Activated T-cell treated with anti-CD3 and anti-CD28 coated beads for 4 hours (primary cell): ENCODE results near the gene PRPF8.
A peak's percentile ranks its signal among the peaks of the same experiment; 100 is the strongest.
"Not testable (repeated sequence)": the region's sequence is repeated elsewhere in the genome, so short reads cannot be mapped to it uniquely, and the experiment has no call there.

ENCODE experiments used
- DNase-seq: peaks from one replicate; pipeline ENCODE4 v3.0.0-alpha.2; 2020

PRPF8 gene

GRCh38 chr17:1684378-1685189 is at the start of gene PRPF8:
Gene PRPF8, minus strand, starts transcription at chr17:1684867. Its CDS starts 296 bp downstream, at chr17:1684571.
- DNase-seq = peak; percentile 97

GRCh38 chr17:1733759-1734158 is 49.1 kb upstream of the PRPF8 start:
- DNase-seq = no peak

- DNase-seq = no peak
These were observed 48.2 kb upstream of the PRPF8 start for GRCh38 chr17:1732833-1733321.

GRCh38 chr17:1732241-1732832 is 47.7 kb upstream of the PRPF8 start:
- DNase-seq = no peak

- no peak for DNase-seq
These were observed 46.5 kb upstream of the PRPF8 start for GRCh38 chr17:1731194-1731506.

- no peak for DNase-seq
These were observed 45.9 kb upstream of the PRPF8 start for GRCh38 chr17:1730326-1731193.

GRCh38 chr17:1729966-1730325 is 45.3 kb upstream of the PRPF8 start:
- DNase-seq = no peak

GRCh38 chr17:1727876-1728630 is 43.4 kb upstream of the PRPF8 start:
- DNase-seq = no peak

- no peak for DNase-seq
These were observed 42.7 kb upstream of the PRPF8 start for GRCh38 chr17:1727258-1727789.

GRCh38 chr17:1726626-1727257 is 42.1 kb upstream of the PRPF8 start:
- no peak for DNase-seq

- no peak for DNase-seq
These were observed 41.2 kb upstream of the PRPF8 start for GRCh38 chr17:1725642-1726511.

GRCh38 chr17:1724869-1725641 is 40.4 kb upstream of the PRPF8 start:
- DNase-seq = no peak

- peak; percentile 76 for DNase-seq
These were observed 39.7 kb upstream of the PRPF8 start, which contains the start of gene WDR81 for GRCh38 chr17:1724351-1724868. Gene WDR81, plus strand, starts transcription at chr17:1724704. Its CDS starts 256 bp downstream, at chr17:1724960.

GRCh38 chr17:1722022-1722421 is 37.4 kb upstream of the PRPF8 start:
- not testable (repeated sequence) for DNase-seq

GRCh38 chr17:1720856-1721386 is 36.3 kb upstream of the PRPF8 start:
- peak; percentile 56 for DNase-seq

- no peak for DNase-seq
These were observed 33.9 kb upstream of the PRPF8 start for GRCh38 chr17:1718362-1719165.

- DNase-seq = peak; percentile 79
These were observed 32.4 kb upstream of the PRPF8 start for GRCh38 chr17:1716912-1717695.
